HCT116 (cell line): ENCODE measurements around the gene KCNC1. TPM values are rescaled to one million over a fixed set of nuclear protein-coding genes. Genes with fewer than 3 reads are reported as not detected.

Source experiments
- ATAC-seq: fragments of 200-7000 bp; cut with Tn5 transposase; 2 replicates; pipeline ENCODE4 v1.9.1; 2020; ENCODE audit warnings: mild to moderate bottlenecking, moderate library complexity
- BruUV-seq: library from RNA; stranded (reverse); fragments of 400-500 nt; replicated peaks from 2 replicates; lab custom pipeline; 2021; lab: Mats Ljungman, UMichigan
- CTCF ChIA-PET: fragments of 300-600 bp; sonication (Branson Sonifier 250); formaldehyde crosslinking; loops from one replicate; lab custom pipeline; 2021; ENCODE audit warnings: antibody characterized with exemption; lab: Charles Lee
- POLR2A ChIA-PET: fragments of 300-600, 350-600 bp; sonication (Branson Sonifier 250); formaldehyde crosslinking; loops from one replicate; lab custom pipeline; 2021; ENCODE audit warnings: antibody characterized with exemption; lab: Charles Lee
- RAD21 ChIA-PET, 2 experiments: fragments of 300-600 bp; sonication (Branson Sonifier 250); formaldehyde crosslinking; loops; one replicate each; lab custom pipeline; 2023; ENCODE audit warnings: low total read pairs in 2 of 2; ENCODE audit not compliant: uncharacterized antibody in 2 of 2, unreplicated experiment in 2 of 2, low non-redundant PET in 1 of 2; lab: Charles Lee
- DNase-seq: peaks from one replicate; pipeline ENCODE4 v3.0.0-alpha.2; 2010; ENCODE audit warnings: low read depth, low spot score
- H2AFZ ChIP-seq: fragments of 200-600 bp; shearing (Covaris generic), sonication (generic); 2 replicates; pipeline ENCODE4 v1.6.1; 2017; ENCODE audit warnings: low read depth, mixed run types, mixed read lengths, antibody characterized with exemption, low read length; ENCODE audit not compliant: poor library complexity, severe bottlenecking
- H3K27ac ChIP-seq: 2 replicates; pipeline ENCODE4 v1.5.1; 2012; ENCODE audit warnings: low read depth, low read length
- H3K27me3 ChIP-seq: fragments of 200-600 bp; sonication (generic); 2 replicates; pipeline ENCODE4 v1.6.1; 2016; ENCODE audit warnings: mixed run types, low read length, mixed read lengths; ENCODE audit not compliant: insufficient read depth
- H3K36me3 ChIP-seq, 2 experiments: fragments of 200-500 bp in 1 of 2; fragments of 200-600 bp in 1 of 2; sonication (Bioruptor generic) in 1 of 2; sonication (generic) in 1 of 2; 2 replicates each; pipeline versions ENCODE4 v1.5.1 to v1.6.1; 2014 to 2016; ENCODE audit warnings: low read length in 2 of 2, inconsistent platforms in 1 of 2, mixed read lengths in 1 of 2, mixed run types in 1 of 2; ENCODE audit not compliant: insufficient read depth in 2 of 2, control insufficient read depth in 1 of 2
- H3K4me1 ChIP-seq, 2 experiments: fragments of 200-600 bp in 1 of 2; sonication (generic) in 1 of 2; 2 replicates each; pipeline versions ENCODE4 v1.5.1 to v1.6.1; 2012 to 2017; ENCODE audit warnings: low read length in 2 of 2, inconsistent platforms in 1 of 2, mild to moderate bottlenecking in 1 of 2, mixed read lengths in 1 of 2, mixed run types in 1 of 2, moderate library complexity in 1 of 2; ENCODE audit not compliant: insufficient read depth in 2 of 2, control insufficient read depth in 1 of 2
- H3K4me2 ChIP-seq: fragments of 200-600 bp; sonication (generic); 2 replicates; pipeline ENCODE4 v1.6.1; 2017; ENCODE audit warnings: mixed run types, low read length, mixed read lengths
- H3K4me3 ChIP-seq, 2 experiments: fragments of 200-600 bp in 1 of 2; sonication (generic) in 1 of 2; replicated peaks in 1 of 2; 2 replicates each; pipeline ENCODE4 v1.5.1; 2011 to 2016; ENCODE audit warnings: low read length in 2 of 2, control low read depth in 1 of 2, low read depth in 1 of 2, mild to moderate bottlenecking in 1 of 2, mixed read lengths in 1 of 2, mixed run types in 1 of 2
- H3K79me2 ChIP-seq: fragments of 200-600 bp; sonication (generic); 2 replicates; pipeline ENCODE4 v1.6.1; 2017; ENCODE audit warnings: mild to moderate bottlenecking, mixed run types, low read length, moderate library complexity, mixed read lengths; ENCODE audit not compliant: insufficient read depth
- H3K9ac ChIP-seq: fragments of 200-600 bp; sonication (generic); 2 replicates; pipeline ENCODE4 v1.6.1; 2016; ENCODE audit warnings: low read length, mixed read lengths
- H3K9me2 ChIP-seq: fragments of 200-600 bp; sonication (generic), shearing (Covaris generic); 2 replicates; pipeline ENCODE4 v1.6.1; 2017; ENCODE audit warnings: mixed run types, mild to moderate bottlenecking, moderate library complexity; ENCODE audit not compliant: insufficient read depth
- H3K9me3 ChIP-seq, 2 experiments: fragments of 200-500 bp in 1 of 2; fragments of 200-600 bp in 1 of 2; sonication (Bioruptor generic) in 1 of 2; sonication (generic) in 1 of 2; 2 replicates each; pipeline ENCODE4 v1.6.1; 2014 to 2017; ENCODE audit warnings: low read length in 2 of 2, mixed read lengths in 2 of 2, inconsistent platforms in 1 of 2, low read depth in 1 of 2, mild to moderate bottlenecking in 1 of 2, mixed run types in 1 of 2, moderate library complexity in 1 of 2; ENCODE audit not compliant: control insufficient read depth in 1 of 2, insufficient read depth in 1 of 2
- H4K20me1 ChIP-seq: fragments of 200-600 bp; sonication (generic), shearing (Covaris generic); 2 replicates; pipeline ENCODE4 v1.6.1; 2017; ENCODE audit warnings: mixed run types, mild to moderate bottlenecking, moderate library complexity; ENCODE audit not compliant: insufficient read depth
- CBX3 ChIP-seq: IDR thresholded peaks from 2 replicates; pipeline ENCODE4 v1.6.1; 2012; ENCODE audit warnings: low read depth
- CEBPB ChIP-seq: IDR thresholded peaks from 2 replicates; pipeline ENCODE4 v1.6.1; 2012; ENCODE audit warnings: low read depth
- ELF1 ChIP-seq: IDR thresholded peaks from 2 replicates; pipeline ENCODE4 v1.6.1; 2012; ENCODE audit warnings: low read depth, borderline replicate concordance
- EZH2phosphoT487 ChIP-seq: fragments of 200-600 bp; IDR thresholded peaks from 2 replicates; pipeline ENCODE4 v1.6.1; 2018; ENCODE audit warnings: antibody characterized with exemption, borderline replicate concordance
- JUND ChIP-seq: IDR thresholded peaks from 2 replicates; pipeline ENCODE4 v1.6.1; 2012
- POLR2A ChIP-seq: IDR thresholded peaks from 2 replicates; pipeline ENCODE4 v1.7.0; 2011; ENCODE audit warnings: borderline replicate concordance; ENCODE audit not compliant: insufficient read depth, insufficient read length; ENCODE audit errors: extremely low read depth
- SIN3A ChIP-seq: IDR thresholded peaks from 2 replicates; pipeline ENCODE4 v1.6.1; 2012; ENCODE audit warnings: low read depth
- SP1 ChIP-seq: IDR thresholded peaks from 2 replicates; pipeline ENCODE4 v1.6.1; 2012; ENCODE audit warnings: low read depth
- SRF ChIP-seq: IDR thresholded peaks from 2 replicates; pipeline ENCODE4 v1.6.1; 2012; ENCODE audit warnings: low read depth
- ZFX ChIP-seq: fragments of 450-650 bp; IDR thresholded peaks from 2 replicates; pipeline ENCODE4 v1.6.1; 2017
- ZNF274 ChIP-seq: fragments of 200-500 bp; sonication (Bioruptor generic); IDR thresholded peaks from 2 replicates; pipeline ENCODE4 v1.6.1; 2014; ENCODE audit warnings: mild to moderate bottlenecking, low read depth, low read length, inconsistent platforms
- intact Hi-C: fragments of 100-400 bp; cut with micrococcal nuclease; formaldehyde crosslinking; loops from 2 replicates; pipeline ENCODE4 v1.10.0; 2022
- total RNA-seq: library from RNA; stranded (reverse); gene quantifications from one replicate; pipeline ENCODE4 v1.2.1, GENCODE V29; 2021; ENCODE audit not compliant: unreplicated experiment
- TF ChIP-seq, protein P1 (sequence below): IDR thresholded peaks from 2 replicates; pipeline ENCODE4 v1.6.1; 2011; ENCODE audit warnings: mild to moderate bottlenecking, low read length, moderate library complexity; ENCODE audit not compliant: insufficient replicate concordance; ENCODE audit errors: extremely low read depth
- TF ChIP-seq, protein P2 (sequence below), 3 experiments: fragments of 200-600 bp in 1 of 3; sonication (generic) in 1 of 3; IDR thresholded peaks in 2 of 3; conservative IDR thresholded peaks in 1 of 3; 2 replicates each; pipeline ENCODE4 v1.5.1; 2012 to 2017; ENCODE audit warnings: low read depth in 2 of 3, low read length in 2 of 3, antibody characterized with exemption in 1 of 3, borderline replicate concordance in 1 of 3, control low read depth in 1 of 3, mild to moderate bottlenecking in 1 of 3, mixed read lengths in 1 of 3, mixed run types in 1 of 3, moderate library complexity in 1 of 3; ENCODE audit not compliant: insufficient read depth in 1 of 3
- TF ChIP-seq, protein P3 (sequence below): IDR thresholded peaks from 2 replicates; pipeline ENCODE4 v1.6.1; 2012
- TF ChIP-seq, protein P4 (sequence below): IDR thresholded peaks from 2 replicates; pipeline ENCODE4 v1.6.1; 2012
- TF ChIP-seq, protein P5 (sequence below): IDR thresholded peaks from 2 replicates; pipeline ENCODE4 v1.6.1; 2012; ENCODE audit warnings: low read depth

KCNC1 gene
- total RNA-seq, 1 experiment from 2014 or later: 0.12 TPM

DNA sequence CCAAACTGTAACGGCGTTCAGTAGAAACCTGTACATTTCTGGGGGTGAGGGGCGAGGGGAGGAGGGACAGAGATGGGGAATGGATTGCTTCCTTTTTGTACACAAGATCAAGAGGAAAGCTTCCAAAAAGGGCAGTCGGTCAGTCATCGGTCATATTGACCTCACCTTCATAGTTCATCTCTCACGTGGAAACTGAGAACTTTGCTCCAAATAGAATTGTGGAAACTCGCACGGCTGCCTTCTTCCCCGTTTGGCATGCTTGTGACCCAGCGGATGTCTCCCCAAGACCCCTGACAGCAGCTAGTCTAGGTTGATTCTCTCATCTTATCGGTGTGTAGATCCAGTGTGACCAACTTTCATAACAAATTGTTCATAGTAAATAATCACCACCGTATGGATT is 47.6 kb downstream of the KCNC1 start:
- ChIA-PET RAD21 (no interaction called here), CTCF (no interaction called here), POLR2A (no interaction called here)
- Histone ChIP-seq H3K4me1 (peaks cover 6 to 12% of the 10 kb centered on the region in 2 experiments), H3K9me2 (no peaks in the 10 kb centered on the region), H3K4me2 (no peak overlapping the region), H3K4me3 (no peak overlapping the region), H4K20me1 (no peaks in the 10 kb centered on the region), H2AFZ (no peak overlapping the region), H3K79me2 (no peaks in the 10 kb centered on the region), H3K9ac (no peak overlapping the region), H3K9me3 (no peaks in the 10 kb centered on the region), H3K27me3 (no peaks in the 10 kb centered on the region), H3K27ac (no peak overlapping the region), H3K36me3 (no peaks in the 10 kb centered on the region)
- no TSS peak for BruUV-seq
- DNase-seq (no peak), ATAC-seq (no peak)
- intact Hi-C loops: no loop called here
- TF ChIP-seq SRF (no peak), SIN3A (no peak), ZNF274 (no peak), ZFX (no peak), EZH2phosphoT487 (no peak), ELF1 (no peak), JUND (no peak), CBX3 (no peak), SP1 (no peak), POLR2A (no peak), CEBPB (no peak)
- TF ChIP-seq, protein P1, sequence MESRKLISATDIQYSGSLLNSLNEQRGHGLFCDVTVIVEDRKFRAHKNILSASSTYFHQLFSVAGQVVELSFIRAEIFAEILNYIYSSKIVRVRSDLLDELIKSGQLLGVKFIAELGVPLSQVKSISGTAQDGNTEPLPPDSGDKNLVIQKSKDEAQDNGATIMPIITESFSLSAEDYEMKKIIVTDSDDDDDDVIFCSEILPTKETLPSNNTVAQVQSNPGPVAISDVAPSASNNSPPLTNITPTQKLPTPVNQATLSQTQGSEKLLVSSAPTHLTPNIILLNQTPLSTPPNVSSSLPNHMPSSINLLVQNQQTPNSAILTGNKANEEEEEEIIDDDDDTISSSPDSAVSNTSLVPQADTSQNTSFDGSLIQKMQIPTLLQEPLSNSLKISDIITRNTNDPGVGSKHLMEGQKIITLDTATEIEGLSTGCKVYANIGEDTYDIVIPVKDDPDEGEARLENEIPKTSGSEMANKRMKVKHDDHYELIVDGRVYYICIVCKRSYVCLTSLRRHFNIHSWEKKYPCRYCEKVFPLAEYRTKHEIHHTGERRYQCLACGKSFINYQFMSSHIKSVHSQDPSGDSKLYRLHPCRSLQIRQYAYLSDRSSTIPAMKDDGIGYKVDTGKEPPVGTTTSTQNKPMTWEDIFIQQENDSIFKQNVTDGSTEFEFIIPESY: no peak
- TF ChIP-seq, protein P2, sequence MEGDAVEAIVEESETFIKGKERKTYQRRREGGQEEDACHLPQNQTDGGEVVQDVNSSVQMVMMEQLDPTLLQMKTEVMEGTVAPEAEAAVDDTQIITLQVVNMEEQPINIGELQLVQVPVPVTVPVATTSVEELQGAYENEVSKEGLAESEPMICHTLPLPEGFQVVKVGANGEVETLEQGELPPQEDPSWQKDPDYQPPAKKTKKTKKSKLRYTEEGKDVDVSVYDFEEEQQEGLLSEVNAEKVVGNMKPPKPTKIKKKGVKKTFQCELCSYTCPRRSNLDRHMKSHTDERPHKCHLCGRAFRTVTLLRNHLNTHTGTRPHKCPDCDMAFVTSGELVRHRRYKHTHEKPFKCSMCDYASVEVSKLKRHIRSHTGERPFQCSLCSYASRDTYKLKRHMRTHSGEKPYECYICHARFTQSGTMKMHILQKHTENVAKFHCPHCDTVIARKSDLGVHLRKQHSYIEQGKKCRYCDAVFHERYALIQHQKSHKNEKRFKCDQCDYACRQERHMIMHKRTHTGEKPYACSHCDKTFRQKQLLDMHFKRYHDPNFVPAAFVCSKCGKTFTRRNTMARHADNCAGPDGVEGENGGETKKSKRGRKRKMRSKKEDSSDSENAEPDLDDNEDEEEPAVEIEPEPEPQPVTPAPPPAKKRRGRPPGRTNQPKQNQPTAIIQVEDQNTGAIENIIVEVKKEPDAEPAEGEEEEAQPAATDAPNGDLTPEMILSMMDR (IDR thresholded peaks at IDR 0.05 in 2 of 3, conservative IDR thresholded peaks at IDR 0.05 in 1 of 3; ENCODE audit: borderline replicate concordance in 1 of 3, insufficient read depth in 1 of 3, low read depth in 2 of 3, low read length in 2 of 3): no peak
- TF ChIP-seq, protein P3, sequence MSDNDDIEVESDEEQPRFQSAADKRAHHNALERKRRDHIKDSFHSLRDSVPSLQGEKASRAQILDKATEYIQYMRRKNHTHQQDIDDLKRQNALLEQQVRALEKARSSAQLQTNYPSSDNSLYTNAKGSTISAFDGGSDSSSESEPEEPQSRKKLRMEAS: no peak
- TF ChIP-seq, protein P4, sequence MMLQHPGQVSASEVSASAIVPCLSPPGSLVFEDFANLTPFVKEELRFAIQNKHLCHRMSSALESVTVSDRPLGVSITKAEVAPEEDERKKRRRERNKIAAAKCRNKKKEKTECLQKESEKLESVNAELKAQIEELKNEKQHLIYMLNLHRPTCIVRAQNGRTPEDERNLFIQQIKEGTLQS: no peak
- TF ChIP-seq, protein P5, sequence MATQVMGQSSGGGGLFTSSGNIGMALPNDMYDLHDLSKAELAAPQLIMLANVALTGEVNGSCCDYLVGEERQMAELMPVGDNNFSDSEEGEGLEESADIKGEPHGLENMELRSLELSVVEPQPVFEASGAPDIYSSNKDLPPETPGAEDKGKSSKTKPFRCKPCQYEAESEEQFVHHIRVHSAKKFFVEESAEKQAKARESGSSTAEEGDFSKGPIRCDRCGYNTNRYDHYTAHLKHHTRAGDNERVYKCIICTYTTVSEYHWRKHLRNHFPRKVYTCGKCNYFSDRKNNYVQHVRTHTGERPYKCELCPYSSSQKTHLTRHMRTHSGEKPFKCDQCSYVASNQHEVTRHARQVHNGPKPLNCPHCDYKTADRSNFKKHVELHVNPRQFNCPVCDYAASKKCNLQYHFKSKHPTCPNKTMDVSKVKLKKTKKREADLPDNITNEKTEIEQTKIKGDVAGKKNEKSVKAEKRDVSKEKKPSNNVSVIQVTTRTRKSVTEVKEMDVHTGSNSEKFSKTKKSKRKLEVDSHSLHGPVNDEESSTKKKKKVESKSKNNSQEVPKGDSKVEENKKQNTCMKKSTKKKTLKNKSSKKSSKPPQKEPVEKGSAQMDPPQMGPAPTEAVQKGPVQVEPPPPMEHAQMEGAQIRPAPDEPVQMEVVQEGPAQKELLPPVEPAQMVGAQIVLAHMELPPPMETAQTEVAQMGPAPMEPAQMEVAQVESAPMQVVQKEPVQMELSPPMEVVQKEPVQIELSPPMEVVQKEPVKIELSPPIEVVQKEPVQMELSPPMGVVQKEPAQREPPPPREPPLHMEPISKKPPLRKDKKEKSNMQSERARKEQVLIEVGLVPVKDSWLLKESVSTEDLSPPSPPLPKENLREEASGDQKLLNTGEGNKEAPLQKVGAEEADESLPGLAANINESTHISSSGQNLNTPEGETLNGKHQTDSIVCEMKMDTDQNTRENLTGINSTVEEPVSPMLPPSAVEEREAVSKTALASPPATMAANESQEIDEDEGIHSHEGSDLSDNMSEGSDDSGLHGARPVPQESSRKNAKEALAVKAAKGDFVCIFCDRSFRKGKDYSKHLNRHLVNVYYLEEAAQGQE: no peak
